Measurements from ENCODE around the gene MAGI2.

The MAGI2 gene

DNA sequence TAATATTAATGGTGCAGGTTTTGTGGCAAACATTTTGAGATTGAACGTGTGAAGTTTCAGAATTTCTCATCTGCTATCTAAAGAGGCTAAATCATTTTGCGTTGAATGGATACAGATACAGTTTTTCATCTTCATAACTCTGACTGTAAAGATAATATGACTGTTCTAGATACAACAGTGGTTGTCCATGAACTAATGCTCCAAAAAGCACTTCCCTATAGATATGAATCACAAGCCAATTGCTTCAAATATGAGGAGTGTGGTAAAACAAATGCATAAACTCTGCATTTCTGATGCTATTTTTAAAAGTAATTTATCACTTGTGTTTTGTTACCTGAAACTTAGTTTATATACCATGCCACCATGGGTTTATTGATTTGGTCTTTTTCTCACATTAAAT, 750.1 kb downstream of the MAGI2 start:
- no peak for FAIRE-seq

DNA sequence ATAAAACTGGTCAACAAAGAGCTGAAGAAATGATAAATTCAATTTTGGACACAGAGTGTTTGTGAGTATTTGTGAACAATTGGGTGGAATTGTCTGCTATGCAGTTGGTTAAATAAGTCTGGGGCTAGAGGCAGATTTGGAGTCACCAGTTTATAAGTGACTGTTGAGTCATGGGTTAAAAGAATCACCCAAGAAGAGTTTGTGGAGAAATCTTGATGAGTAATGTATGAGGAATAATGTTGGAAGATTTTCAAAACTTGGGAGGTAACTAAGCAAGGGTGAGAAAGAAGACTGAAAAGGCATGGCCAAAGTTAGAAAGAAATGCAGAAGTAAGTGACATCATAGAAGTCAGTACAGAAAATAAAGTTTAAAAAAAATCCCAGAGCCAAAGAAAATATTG, 750.7 kb downstream of the MAGI2 start:
- no peak for FAIRE-seq

DNA sequence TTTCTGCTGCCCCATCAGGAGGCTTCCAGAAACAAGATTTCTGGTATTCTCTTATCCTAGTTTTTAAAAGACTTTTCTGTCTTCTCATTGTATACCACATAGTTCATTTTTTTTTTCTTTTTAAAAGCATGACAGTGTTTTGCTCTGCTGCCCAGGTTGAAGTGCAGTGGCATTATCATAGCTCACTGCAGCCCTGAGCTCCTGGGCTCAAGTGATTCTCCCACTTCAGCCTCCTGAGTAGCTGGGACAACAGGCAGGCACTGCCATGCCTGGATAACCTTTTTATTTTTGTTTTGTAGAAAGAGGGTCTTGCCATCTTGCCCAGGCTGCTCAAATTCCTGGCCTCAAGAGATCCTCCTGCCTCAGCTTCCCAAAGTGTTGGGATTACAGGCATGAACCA, 757.6 kb downstream of the MAGI2 start:
- FAIRE-seq = no peak

DNA sequence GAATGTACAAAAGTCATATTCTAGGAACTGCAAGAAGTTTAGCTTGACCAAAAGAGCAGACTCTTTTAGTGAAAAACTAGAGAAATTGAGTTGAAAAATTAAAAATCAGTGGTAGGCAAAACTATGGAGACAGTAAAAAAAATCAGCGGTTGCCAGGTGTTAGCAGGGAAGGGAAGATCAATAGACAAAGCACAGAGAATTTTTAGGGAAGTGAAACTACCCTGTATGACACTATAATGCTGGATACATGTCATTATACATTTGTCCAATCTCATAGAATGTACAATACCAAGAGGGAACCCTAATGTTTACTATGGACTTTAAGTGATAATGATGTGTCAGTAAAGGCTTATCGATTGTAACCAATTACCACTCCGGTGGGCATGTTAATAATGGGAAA, 761.9 kb downstream of the MAGI2 start:
- FAIRE-seq = no peak

DNA sequence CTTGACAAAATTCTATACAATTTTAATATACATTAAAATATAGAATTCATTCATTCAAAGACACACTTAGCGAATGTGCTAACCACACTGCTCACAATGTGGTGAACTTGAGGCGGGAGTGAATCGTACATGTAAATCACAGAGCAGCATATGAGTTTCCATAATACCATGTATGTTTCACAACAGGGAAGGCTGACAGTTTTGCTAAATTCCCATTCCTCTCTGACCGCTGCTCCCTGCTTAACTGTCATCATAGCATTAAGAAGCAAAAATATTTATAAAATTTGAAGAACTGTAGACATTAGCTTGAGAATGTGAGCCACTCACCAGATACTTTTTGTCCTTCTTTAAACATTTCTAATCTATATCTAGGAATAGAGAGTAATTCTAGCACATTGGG, 763.3 kb downstream of the MAGI2 start:
- no peak for FAIRE-seq

DNA sequence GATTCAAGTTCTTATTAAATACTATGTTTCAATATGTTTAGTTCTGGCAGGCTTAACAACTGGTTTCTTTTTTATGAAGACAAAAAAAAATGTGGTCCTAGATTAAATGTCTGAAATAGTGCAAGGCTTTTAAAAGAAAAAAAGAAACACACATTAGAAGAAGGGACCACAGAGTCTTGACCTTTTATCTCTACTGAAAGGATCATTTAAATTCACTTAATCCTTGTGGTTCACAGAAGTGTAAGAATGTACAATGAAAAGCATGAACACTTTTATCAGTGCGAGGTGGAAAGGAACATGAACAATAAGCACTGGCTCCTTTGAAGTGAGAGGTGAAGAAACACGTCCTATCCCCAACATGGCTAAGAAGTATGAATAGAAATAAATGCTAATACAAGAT, 765.1 kb downstream of the MAGI2 start:
- FAIRE-seq = no peak

DNA sequence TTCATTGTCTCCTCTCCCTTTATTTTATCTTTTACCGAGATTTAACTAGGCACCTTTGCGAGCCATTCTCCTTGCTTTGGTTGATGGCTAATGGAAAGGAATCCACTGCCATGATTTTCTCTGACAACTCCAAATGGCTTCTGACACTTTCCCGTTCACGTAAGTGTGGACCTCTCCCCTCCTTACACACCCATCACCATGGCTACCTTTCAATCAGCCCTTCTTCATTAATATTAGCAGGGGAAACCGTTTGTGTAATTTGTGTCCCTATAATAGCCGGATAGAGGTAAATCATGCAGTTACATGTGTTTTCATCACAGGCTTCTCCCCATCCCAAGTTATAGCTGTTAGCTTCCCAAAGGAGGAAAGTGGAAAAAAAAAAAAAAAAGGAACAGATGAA, 767.3 kb downstream of the MAGI2 start:
- no peak for FAIRE-seq

DNA sequence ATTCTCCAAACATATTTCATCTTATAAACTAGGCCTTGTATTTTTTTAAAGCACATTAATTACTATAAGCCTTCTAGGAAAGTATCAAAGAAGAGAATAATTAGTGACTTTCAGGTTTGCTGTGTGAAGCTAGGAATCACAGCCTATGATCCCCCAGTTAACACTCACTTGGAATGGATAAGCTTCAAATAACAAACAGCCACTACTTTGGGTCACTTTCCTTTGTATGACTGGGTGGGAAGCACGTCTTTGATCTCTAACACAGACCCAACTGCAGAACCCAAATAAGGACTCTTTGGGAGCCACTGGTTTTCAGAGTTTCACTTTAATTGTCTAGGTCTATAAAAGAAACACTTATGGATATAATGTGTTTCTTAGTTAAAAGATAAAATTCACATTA, 769.3 kb downstream of the MAGI2 start:
- FAIRE-seq = no peak

DNA sequence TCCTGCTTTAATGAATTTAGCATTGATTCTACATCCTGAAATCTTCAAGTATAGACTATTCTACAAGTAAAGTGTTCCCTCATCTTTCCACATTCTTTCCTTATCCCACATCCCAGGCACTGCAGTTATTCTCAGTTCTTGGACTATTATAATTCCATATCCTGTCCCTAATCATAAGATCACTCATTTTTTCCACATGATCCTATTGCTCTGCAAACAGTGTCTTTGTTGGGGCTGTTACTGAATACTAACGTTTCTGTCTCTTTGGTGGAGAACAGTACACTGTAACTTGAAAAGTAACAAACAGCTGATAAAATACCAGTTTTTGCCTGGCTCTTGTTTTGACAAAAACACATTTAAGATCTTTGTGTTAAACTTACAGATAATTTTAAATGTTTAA, 769.9 kb downstream of the MAGI2 start:
- FAIRE-seq = no peak

DNA sequence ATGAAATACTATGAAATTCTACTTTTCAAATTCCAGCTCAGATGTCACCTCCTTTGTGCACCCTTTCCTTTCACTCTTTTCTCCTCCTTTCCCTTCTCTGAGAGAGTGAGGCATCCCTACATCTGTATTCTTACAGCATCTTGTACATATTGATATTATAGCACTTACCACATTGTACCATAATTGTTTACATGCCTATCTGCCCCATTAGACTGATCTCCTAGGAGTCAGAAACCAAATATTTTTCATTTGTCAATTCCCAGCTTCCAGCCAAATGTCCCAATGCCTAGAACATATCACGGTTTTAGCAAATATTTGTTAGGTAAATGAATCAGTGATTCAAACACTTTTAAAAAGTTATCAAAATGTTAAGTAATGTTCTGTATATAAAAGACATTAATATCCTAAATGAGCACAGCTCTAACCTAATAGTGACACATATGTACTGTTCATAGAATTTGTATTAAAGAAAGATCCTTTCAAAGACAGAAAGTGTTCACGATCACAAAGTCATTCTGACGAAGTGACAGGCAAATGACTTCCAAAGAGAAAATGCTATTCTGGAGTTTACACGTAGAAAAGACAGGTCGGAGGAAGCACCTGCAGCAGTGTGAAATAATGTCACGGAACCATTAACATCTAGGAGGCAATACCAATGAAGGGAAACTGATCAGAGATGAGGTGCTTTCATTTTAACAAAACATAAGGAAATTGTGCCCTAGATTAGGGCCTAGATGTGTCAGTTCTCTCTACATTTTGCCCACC, 774.2 kb downstream of the MAGI2 start:
- FAIRE-seq = no peak

DNA sequence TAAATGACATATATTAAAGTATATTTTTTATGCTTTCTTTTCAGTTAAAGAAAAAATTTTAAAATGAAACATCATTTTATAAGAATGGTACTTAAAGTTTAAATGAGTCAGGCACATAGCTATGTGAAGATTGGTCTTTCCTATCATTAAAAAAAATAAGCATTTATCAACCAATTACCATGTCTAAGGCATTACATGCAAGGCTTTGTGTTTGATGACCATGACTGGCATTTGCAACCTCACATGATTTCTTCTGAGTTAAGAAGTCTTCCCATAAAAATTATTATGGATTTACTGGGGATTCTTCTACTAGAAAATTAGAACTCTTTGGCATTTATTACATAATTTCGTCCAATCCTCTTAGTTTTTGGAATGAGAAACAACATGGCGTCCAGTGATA, 776.1 kb downstream of the MAGI2 start:
- FAIRE-seq = no peak

DNA sequence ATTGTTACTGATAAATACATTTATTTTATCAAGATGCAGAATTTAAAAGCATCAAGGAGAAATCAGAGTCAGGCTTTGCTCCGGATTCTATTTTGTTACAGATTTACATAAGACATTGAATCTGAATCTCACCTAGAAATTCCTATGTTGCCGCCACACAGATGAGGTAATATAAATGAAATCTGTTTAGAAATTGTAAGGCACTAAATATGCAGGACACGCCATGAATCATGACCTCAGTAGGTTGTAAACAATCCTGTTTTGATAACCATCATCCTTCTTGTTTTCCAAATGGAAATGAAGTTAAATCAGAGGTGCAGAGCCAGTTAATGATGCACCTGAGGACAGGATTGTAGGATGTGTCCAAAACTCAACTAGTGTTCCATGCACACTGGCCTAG, 778.0 kb downstream of the MAGI2 start:
- no peak for FAIRE-seq

DNA sequence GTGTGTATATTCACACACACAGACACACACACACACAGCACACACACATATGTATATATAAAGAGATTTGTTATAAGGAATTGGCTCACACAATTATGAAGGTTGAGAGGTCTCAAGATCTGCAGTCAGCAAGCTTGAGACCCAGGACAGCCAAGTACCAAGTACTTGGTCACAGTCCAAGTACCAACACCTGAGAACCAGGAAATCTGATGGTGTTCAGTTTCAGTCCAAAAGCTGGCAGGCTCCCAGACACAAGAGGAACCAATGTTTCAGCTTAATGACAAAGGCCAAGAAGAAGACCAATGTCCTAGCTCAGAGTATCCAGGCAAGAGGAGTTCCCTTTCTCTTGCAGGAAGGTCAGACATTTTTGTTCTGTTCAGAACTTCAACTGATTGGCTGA, 780.2 kb downstream of the MAGI2 start:
- FAIRE-seq = no peak

DNA sequence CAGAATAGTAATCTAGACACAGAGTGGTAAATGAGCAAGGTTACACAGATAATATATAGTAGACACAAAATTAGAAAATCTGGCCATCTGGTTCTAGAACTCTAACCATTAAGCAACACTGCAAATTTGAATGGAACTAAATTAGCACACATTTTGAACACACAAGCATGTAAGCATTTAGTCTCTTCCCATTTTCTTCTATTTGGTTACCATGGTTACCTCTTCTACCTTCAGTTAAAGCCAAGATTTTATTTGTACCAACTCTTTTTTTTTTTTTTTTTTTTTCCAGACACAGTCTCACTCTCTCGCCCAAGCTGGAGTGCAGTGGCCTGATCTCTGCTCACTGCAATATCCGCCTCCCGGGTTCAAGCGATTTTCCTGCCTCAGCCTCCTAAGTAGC, 790.5 kb downstream of the MAGI2 start:
- FAIRE-seq = no peak

DNA sequence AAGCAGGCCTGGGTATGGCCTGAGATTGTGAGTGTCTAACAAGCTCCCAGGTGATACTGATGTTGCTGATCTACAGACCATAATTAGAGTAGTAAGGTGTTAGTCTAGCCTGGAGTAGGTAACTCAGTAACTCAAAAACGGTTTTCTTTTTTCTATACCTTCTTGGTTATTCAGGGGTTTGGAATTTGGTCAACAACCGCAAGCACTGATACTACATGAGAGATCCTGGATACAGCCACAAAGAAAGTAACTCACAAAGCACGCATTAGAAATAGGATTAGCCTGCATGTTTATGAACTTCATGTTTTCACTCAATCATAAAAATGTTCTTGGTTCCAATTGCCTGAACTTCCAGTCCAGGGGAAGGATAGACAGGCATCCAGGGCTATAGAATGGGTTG, 803.5 kb downstream of the MAGI2 start:
- FAIRE-seq = no peak

DNA sequence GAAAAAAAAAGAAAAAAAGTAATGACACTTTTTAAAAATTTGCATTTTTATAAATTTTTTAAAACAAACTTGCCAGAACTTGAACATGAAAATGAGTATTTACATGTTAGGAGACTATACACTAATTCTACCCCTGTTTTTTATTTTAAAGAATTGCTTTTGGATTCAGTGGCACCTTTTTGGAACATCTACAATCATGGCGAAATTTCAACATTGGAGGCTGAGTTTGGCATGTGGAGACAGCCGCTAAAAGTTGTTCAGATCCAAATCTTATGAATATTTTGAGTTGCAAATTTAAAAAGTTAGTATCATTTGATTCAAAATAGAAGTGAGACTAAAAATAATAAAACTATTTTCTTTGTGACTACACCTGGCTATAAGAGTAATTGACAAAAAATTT, 804.2 kb downstream of the MAGI2 start:
- no peak for FAIRE-seq

DNA sequence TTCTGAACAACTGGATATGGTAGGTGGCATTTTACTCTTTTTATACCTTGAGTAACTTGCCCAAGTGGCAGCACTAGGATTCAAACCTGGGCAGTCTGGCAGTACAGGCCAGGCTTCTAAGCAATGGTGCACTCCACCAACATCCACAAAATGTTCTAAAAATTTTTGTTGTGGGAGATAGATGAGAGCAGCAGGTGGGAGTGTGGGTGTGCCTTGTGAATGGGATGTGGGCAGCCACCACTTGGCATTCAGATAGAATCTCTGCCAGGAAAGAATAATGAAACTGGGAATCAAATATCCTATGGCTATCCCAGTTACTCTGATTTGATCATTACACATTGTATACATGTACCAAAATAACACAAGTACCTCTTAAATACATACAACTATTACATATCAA, 810.7 kb downstream of the MAGI2 start:
- FAIRE-seq = no peak

DNA sequence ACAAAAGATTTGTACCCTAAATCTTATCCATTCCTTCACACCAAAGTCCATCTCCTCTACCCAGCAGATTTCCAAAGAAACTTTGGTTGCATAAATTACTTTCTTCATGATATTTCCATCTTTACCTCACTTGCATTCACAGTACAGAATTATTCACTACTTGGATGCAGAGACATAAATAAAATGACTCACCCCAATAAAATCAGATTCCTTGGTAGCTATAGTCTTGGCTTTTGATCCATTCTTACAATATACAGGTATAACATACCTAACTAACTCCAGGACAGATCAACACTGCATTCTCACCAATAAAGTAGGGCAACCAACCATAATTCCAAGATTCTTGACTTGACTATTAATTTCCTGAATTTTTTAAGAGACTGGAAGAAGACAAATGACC, 815.1 kb downstream of the MAGI2 start:
- no peak for FAIRE-seq

DNA sequence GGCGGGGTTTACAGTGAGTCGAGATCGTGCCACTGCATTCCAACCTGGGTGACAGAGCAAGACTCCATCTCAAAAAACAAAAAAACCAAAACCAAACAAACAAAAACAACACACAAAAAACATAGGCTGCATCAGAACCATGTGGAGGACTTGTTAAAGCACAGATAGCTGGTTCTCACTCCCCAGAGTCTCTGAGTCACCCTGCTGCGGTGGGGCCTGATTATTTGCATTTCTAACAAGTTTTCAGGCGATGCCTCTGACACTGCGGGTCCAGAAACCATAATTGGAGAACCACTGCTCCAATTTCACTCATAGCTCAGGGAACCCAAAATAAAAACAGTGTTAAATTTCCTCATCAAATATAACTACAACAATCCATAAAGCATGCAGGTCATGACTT, 816.7 kb downstream of the MAGI2 start:
- FAIRE-seq = no peak

DNA sequence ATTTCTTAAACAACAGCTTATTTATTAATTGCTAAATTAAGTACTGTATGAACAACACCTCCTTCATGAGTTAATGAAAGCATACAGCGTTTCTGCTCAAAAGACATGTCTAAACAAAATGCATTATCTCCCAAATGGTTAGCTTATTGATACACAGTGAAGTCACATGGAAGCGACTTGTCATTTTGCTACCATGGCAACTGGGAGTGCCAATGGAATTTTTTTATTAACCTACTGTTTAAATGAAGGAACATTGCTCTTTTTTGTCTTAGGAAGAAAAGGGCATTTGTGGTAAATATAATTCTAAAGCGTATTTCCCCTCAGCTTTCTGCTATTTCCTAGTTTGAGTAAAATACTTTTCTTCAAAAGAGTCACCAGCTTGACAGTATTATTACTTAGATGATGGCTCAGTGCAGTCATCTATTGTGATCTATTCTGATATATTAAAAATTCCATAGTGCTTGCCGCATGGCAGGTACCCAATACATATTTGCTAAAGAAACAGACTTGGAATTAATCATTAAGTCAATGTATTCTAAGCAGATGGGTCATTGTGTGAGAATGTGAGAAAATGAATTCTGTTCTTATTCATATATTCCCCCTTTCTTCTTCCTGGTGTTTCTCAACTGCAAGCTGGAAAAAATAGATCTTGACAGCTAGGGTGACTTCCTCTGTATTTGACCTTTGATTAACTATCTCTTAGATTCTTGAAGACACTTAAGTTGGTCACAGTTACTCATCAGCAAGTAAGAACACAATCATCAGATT, 818.3 kb downstream of the MAGI2 start:
- no peak for FAIRE-seq

DNA sequence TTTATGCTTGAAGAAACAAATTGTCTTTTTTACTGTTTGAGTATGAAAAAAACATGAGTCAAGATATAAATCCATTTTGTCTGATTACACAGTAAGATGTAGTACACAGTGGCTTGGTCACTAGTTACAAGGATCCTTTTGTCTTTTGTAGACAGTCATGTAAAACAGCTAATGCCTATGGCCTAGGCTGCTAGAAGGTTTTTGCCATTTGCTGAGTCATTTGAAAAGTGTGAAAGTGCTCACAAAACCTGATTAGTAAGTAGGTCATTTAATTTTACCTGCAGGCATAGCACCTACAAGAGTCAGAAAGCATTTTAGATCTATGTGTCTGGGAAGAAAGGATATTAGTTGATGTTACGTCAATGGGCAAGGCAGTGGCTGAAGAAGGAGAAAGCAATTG, 819.4 kb downstream of the MAGI2 start:
- FAIRE-seq = no peak

DNA sequence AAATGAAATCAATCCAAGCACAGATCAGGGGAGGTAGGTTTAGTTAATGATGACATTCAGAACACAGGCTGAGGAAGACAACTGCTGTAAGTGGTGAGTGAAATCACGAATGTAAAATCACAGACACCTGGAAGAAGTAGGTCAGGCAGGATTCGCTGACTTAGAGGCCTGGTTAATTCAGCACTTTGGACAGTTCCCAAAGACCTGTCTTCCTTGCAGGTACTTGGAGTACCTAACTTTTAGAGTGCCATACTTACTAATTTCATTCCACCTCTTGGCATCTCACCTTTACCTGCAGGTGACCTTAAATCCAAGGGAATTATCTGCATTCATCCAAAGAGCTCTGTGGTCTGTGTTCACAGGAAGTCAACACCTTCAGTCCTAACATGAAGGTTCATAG, 832.5 kb downstream of the MAGI2 start:
- FAIRE-seq = no peak

DNA sequence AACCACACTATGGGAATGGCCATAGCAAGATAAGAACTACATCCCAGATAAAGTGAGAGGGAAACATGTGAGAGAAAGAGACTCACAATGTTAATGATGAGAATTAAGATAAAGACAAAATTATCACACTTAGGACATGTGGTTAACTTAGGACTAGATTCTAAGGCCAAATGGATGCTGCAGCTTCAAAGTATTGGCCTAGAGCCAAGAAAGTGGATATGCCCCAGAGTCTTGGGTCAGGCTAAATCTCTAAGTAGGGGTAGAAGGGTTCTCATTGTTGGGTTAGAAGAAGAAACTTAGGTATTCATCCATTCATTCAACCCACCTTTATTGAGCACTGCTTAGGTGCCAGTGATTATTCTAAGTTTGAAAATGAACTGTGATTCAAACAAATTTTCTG, 836.9 kb downstream of the MAGI2 start:
- FAIRE-seq = no peak

DNA sequence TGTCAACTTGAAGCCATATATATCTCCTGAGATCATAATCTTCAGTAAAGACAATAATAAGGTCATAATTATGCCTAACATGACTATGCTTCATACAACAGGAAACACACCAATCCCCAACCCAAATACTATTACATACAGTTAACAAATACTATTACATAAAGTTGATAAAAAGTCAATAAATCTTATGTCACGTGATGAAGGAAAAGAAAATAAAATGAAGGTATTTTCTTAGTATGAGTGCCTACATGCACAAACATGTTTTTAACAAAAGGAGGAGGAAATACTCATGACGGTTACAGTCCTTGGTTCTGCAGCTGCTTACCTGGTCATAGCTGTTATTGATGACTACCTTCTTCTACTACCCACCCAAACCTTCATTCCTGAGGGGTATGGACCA, 844.2 kb downstream of the MAGI2 start:
- no peak for FAIRE-seq

DNA sequence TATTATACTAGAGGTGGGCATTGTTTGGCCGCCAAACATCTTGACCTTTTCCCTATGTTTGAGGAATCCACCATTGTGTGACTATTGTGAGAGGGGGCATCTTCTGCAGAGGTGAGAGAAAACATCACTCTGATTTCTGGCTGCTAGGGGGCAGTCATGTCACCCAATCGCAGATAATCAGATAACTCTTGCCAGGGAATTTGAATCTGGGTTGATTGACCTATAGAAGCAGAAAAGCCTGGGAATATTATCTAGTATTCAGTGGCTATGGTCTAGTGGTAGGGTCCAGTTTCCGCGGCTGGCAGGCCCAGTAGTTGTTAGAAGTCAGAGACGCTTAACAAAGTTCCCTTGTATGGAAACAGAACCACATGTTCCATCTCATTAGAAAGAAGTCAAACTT, 846.4 kb downstream of the MAGI2 start:
- FAIRE-seq = no peak
